Measurements from ENCODE around the gene SCN4A. TPM values are rescaled to one million over a fixed set of nuclear protein-coding genes. Genes with fewer than 3 reads are reported as not detected.
A peak's percentile ranks its signal among the peaks of the same experiment; 100 is the strongest.
"Not testable (repeated sequence)": the region's sequence is repeated elsewhere in the genome, so short reads cannot be mapped to it uniquely, and the experiment has no call there.

SCN4A gene
- total RNA-seq, 1 experiment from 2014 or later, result not detected

DNA sequence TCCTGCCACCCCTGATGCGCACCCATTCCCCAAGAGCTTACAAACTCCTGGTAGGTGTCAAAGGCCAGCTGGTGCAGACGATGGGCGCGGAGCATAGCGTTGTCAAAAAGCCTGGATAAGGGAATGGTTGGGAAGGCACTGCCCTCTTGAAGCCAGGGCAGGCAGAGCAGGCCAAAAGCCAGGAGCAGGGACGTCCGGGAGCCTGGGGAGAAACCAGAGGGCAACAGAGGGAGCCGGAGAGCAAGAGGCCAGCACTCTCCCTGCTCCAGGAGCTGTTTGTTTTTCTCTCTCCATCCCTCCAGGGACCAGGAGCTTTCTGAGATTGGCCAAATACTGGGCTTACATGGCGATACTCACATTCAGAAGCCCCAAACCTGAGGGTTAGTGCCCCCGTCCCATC lies 54.4 kb downstream of the SCN4A start:
- peak; percentile 23 for DNase-seq (ENCODE audit: low read depth)

DNA sequence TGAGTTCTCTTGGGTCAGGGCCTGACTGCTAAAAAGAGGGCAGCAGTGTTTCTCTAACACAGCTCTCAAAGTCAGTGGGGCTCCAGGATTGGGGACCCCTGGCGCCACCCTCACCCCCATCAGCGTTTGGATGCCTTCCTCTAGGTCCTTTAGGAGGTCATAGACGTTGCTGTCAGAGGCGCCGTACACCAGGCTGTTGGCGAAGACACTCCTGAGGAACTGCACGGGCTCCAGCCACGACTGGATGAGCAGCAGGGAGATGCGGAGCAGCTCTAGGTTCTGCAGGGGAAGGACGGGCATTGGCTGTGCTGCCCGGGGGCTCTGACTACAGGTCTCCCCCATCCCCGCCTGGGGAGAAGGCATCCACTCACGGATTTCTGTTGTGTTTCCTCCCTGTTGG lies 55.1 kb downstream of the SCN4A start:
- DNase-seq (ENCODE audit: low read depth), result no peak

GRCh38 chr17:63917206-63917605 lies 55.5 kb downstream of the SCN4A start:
- not testable (repeated sequence) for DNase-seq (ENCODE audit: low read depth)

- no peak for DNase-seq (ENCODE audit: low read depth)
These were observed 56.0 kb downstream of the SCN4A start for GRCh38 chr17:63916566-63917185.

- not testable (repeated sequence) for DNase-seq (ENCODE audit: low read depth)
These were observed 57.0 kb downstream of the SCN4A start for GRCh38 chr17:63915753-63916152.

- DNase-seq (ENCODE audit: low read depth), result no peak
These were observed 58.2 kb downstream of the SCN4A start for GRCh38 chr17:63914471-63914870.

DNA sequence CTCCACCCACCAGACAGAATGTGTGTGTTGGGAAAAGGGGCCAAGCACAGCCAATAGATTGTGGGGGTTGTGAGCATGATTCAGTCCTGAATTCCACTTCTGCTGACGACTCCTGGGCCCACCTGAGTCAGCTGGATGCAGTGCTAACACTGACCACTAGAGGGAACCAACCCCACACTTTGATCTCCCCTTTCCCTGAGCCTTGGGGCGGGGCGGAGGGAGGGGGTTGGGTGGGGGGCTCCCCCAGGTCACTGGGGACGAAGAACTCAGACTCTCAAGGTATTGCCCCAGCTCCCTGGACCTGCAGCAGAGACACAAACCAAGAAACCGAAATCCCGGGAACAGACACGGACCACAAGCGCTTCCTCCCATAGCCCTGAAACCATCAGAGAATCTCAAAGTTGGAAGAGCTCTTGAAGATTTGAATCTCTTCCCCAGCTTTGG lies 61.0 kb downstream of the SCN4A start:
- DNase-seq (ENCODE audit: low read depth), result peak; percentile 40

GRCh38 chr17:63911041-63911635 lies 61.6 kb downstream of the SCN4A start, which contains the start of gene CSHL1:
Gene CSHL1 (minus strand): TSS chr17:63911258. CDS start chr17:63911196, 62 bp downstream.
- no peak for DNase-seq (ENCODE audit: low read depth)

DNA sequence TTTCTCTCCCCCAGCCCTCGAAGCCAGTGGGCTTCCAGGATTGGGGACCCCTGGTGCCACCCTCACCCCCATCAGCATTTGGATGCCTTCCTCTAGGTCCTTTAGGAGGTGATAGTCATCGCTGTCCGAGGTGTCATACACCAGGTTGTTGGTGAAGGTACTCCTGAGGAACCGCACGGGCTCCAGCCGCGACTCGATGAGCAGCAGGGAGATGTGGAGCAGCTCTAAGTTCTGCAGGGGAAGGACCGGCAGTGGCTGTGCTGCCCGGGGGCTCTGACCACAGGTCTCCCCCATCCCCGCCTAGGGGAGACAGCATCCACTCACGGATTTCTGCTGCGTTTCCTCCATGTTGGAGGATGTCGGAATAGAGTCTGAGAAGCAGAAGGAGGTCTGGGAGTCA lies 62.6 kb downstream of the SCN4A start:
- no peak for DNase-seq (ENCODE audit: low read depth)

DNA sequence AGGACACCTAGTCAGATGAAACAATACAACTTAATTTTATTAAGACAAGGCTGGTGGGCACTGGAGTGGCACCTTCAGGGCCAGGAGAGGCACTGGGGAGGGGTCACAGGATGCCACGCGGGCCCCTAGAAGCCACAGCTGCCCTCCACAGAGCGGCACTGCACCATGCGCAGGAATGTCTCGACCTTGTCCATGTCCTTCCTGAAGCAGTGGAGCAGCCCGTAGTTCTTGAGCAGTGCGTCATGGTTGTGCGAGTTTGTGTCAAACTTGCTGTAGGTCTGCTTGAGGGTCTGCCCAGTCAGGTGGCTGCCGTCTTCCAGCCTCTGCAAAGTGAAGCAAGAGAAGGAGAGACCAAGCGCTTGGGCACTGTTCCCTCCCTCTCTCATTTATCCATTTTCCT lies 63.1 kb downstream of the SCN4A start:
- DNase-seq (ENCODE audit: low read depth), result not testable (repeated sequence)

DNA sequence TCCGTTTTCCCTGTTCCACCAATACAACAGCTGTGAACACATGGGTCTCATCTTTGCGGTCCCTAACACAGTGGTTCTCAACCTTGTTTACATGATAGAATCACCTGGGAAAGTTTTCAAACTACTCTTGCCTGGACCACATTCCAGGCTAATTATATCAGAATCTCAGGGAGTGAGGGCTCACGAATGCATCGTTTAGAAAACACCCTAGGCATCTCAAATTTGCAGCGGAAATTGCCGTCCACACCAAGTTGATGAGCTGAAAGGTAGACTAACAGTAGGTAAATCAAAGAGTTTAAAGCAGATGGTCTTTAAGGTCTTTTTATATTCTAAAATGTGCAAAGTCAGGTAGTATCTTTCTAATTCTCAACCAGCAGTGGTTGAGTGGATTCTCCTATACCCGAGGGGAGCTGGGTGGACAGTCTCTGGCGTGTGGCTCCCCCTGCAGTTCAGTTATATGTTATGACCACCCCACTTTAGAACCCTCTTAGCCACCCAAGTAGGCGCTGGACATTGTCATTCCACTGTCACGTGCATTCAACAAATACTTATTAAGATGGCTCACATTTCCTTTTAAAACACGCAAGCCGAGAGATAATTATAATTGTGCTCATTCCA lies 65.4 kb downstream of the SCN4A start:
- DNase-seq (ENCODE audit: low read depth), result not testable (repeated sequence)

DNA sequence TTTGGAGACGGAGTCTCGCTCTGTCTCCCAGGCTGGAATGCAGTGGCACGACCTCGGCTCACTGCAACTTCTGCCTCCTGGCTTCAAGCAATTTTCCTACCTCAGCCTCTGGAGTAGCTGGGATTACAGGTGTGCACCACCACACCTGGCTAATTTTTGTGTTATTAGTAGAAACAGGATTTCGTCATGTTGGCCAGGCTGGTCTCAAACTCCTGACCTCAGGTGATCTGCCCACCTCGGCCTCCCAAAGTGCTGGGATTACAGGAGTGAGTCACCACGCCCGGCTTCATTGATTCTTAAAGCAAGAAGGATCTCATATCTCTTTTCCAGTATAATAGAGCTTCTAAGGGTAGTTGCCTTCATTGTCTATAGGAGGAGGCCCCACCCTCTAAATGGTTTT lies 67.9 kb downstream of the SCN4A start:
- DNase-seq (ENCODE audit: low read depth), result not testable (repeated sequence)

GRCh38 chr17:63903787-63904201 lies 68.9 kb downstream of the SCN4A start:
- not testable (repeated sequence) for DNase-seq (ENCODE audit: low read depth)

DNA sequence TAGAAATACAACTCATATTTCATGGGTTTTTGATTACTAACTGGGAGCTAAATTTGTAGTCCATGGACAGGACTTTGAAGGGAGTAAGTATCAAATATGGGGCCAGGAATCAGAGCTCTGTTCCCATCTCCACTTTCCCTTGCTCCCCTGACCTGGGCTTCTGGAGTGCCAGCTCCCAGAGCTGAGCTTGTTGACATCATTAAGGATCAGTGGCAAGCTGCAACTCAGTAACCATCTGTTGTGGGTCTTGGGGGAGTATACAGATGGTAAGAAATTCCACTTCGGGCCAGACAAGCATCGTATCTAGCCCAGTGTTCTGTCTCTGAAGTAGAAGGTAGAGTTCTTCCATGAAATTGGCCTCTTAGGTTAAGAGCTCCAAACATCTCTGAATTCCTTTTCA lies 70.7 kb downstream of the SCN4A start:
- DNase-seq (ENCODE audit: low read depth), result not testable (repeated sequence)

DNA sequence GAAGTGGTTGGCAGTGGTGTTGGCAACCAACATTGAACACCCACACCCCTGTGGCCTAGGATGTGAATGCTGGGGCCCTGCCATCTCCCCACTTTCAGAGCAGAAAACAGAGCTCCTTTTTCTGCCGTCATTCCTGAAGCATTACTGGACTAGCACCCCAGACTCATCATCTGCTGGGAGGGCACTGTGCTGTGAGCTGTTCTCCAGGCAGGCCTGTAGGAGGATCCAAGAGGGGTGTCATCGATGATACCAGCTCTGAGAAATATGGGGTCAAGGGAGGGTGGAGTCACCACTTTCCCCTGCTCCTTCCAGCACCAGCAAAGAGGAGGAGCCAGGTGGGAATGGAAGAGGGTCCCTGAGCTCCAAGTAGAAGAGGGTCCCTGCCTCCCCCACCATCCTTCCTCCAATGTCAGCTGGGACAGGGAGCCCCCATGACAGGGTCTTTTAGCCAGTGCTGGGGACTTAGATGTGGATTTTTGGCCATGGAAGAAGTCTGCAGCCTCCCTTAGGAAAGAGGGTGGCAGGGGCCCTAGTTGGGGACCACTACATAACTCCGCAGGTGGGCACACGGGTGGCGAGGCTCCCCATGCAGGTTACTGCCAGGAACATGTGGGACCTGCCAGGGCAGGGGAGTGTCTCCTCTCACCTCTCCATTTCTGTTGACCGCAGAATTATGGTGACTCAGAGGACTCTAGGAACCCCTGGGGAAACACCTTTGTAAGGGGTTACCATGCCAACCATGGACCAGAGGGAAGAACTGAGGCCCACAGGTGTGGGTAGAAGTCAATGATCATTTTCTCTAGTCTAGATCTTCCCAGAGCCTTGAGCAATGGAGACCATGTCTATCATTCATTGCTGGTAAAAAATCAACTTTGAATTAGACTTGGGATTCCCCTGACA lies 73.6 kb downstream of the SCN4A start:
- not testable (repeated sequence) for DNase-seq (ENCODE audit: low read depth)

GRCh38 chr17:63896524-63897354 lies 76.0 kb downstream of the SCN4A start, which contains the start of gene CSH1:
Gene CSH1 (minus strand): TSS chr17:63896574. CDS start chr17:63896511, 63 bp downstream.
- not testable (repeated sequence) for DNase-seq (ENCODE audit: low read depth)

- not testable (repeated sequence) for DNase-seq (ENCODE audit: low read depth)
These were observed 77.9 kb downstream of the SCN4A start for GRCh38 chr17:63894821-63895220.

DNA sequence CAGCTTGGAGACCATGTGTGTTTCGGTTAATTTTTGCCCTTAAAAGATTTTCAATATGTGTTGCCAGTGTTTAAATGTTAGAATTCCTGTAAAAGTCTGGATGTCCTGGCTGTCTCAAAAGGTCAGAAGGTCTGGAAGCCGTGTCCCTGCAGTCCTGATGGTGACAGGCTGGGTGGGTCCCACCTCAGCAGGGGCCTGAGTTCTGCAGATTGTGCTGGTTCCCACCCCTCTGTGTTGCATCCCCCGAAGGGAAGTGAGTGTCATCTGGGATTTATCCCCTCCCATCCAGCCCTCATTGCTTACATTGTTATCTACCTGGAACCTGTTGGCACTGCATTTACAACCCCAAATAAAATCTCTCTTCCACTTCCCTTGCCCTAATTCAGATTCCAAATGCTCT lies 78.7 kb downstream of the SCN4A start:
- not testable (repeated sequence) for DNase-seq (ENCODE audit: low read depth)

DNA sequence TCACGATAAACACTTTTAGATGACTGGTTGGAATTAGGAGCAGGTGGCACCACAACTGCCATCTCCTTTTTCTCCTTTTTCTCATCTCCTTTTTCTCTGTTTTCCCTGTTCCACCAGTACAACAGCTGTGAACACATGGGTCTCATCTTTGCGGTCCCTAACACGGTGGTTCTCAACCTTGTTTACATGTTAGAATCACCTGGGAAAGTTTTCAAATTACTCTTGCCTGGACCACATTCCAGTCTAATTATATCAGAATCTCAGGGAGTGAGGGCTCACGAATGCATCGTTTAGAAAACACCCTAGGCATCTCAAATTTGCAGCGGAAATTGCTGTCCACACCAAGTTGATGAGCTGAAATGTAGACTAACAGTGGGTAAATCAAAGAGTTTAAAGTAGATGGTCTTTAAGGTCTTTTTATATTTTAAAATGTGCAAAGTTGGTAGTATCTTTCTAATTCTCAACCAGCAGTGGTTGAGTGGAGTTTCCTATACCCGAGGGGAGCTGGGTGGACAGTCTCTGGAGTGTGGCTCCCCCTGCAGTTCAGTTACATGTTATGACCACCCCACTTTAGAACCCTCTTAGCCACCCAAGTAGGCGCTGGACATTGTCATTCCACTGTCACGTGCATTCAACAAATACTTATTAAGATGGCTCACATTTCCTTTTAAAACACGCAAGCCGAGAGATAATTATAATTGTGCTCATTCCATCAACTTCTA lies 80.2 kb downstream of the SCN4A start:
- DNase-seq (ENCODE audit: low read depth), result not testable (repeated sequence)
